SK-N-SH (cell line): ENCODE data around the gene ZNF79.

Experiments used
- CHD2 ChIP-seq: fragments of 150-350 bp; IDR thresholded peaks from 2 replicates; pipeline ENCODE4 v1.6.1; 2018; ENCODE audit warnings: low read length; ENCODE audit not compliant: partially characterized antibody
- CTCF ChIP-seq: fragments of 200-600 bp; sonication (generic); IDR thresholded peaks from 2 replicates; pipeline ENCODE4 v1.6.1; 2017; ENCODE audit warnings: antibody characterized with exemption, mild to moderate bottlenecking, moderate library complexity
- EP300 ChIP-seq, 2 experiments: IDR thresholded peaks; 2 replicates each; pipeline versions ENCODE4 v1.4.0 to v1.6.1; 2012; ENCODE audit warnings: borderline replicate concordance in 1 of 2, low read depth in 1 of 2, low read length in 1 of 2
- GATA2 ChIP-seq: sonication (generic); formaldehyde crosslinking; IDR thresholded peaks from 2 replicates; pipeline ENCODE4 v1.5.0; 2020; ENCODE audit warnings: mild to moderate bottlenecking, missing genetic modification reagents
- NFIC ChIP-seq: IDR thresholded peaks from 2 replicates; pipeline ENCODE4 v1.4.0; 2012; ENCODE audit warnings: borderline replicate concordance
- POLR2AphosphoS5 ChIP-seq: IDR thresholded peaks from 2 replicates; pipeline ENCODE4 v1.6.1; 2012; ENCODE audit warnings: low read depth, low read length
- SMC3 ChIP-seq: IDR thresholded peaks from 2 replicates; pipeline ENCODE4 v1.6.1; 2012; ENCODE audit warnings: low read depth, low read length, improper control_type of control experiment
- USF2 ChIP-seq: fragments of 150-350 bp; IDR thresholded peaks from 2 replicates; pipeline ENCODE4 v1.6.1; 2017; ENCODE audit warnings: antibody characterized with exemption, low read length, low read depth, borderline replicate concordance
- YY1 ChIP-seq: IDR thresholded peaks from 2 replicates; pipeline ENCODE4 v1.4.0; 2012; ENCODE audit warnings: low read depth, mild to moderate bottlenecking

GRCh38 chr9:127485995-127486394, 61.8 kb downstream of the ZNF79 start:
- TF ChIP-seq EP300 (IDR thresholded peaks at IDR 0.05; ENCODE audit: borderline replicate concordance in 1 of 2, low read depth in 1 of 2, low read length in 1 of 2) (no peak), POLR2AphosphoS5 (no peak), YY1 (no peak), GATA2 (CRISPR knock-in tag) (no peak), NFIC (no peak), CTCF (no peak), USF2 (no peak), CHD2 (no peak), SMC3 (no peak)
